ENCODE data around the gene FAM72A.

DNA sequence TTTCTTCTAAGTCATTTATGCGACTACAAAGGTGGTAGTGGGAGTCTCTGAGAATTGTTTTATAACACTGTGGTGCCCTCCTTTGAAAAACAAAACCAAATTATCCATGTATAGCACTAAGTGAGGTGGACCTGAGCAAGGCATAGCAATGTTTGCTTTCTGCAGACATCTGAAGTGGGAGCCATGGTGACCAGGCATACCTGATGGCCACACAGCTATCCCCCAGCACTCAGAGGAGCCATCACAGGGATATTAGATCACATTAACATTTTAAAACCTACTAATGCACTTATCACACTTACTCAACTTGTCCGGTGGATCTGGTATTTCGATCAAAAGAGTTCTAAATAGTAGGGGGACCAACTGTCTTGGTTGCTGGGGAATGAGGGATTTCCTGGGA, 60.6 kb downstream of the FAM72A start:
- TF ChIP-seq, protein P1, sequence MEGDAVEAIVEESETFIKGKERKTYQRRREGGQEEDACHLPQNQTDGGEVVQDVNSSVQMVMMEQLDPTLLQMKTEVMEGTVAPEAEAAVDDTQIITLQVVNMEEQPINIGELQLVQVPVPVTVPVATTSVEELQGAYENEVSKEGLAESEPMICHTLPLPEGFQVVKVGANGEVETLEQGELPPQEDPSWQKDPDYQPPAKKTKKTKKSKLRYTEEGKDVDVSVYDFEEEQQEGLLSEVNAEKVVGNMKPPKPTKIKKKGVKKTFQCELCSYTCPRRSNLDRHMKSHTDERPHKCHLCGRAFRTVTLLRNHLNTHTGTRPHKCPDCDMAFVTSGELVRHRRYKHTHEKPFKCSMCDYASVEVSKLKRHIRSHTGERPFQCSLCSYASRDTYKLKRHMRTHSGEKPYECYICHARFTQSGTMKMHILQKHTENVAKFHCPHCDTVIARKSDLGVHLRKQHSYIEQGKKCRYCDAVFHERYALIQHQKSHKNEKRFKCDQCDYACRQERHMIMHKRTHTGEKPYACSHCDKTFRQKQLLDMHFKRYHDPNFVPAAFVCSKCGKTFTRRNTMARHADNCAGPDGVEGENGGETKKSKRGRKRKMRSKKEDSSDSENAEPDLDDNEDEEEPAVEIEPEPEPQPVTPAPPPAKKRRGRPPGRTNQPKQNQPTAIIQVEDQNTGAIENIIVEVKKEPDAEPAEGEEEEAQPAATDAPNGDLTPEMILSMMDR (IDR thresholded peaks at IDR 0.05) = no peak
- TF ChIP-seq ZFX (IDR thresholded peaks at IDR 0.05; ENCODE audit: borderline replicate concordance) = no peak
